ENCODE measurements around the gene PET117. TPM values are rescaled to one million over a fixed set of nuclear protein-coding genes. Genes with fewer than 3 reads are reported as not detected.

Gene PET117
- total RNA-seq, 1 experiment from 2014 or later: 27.5 TPM

DNA sequence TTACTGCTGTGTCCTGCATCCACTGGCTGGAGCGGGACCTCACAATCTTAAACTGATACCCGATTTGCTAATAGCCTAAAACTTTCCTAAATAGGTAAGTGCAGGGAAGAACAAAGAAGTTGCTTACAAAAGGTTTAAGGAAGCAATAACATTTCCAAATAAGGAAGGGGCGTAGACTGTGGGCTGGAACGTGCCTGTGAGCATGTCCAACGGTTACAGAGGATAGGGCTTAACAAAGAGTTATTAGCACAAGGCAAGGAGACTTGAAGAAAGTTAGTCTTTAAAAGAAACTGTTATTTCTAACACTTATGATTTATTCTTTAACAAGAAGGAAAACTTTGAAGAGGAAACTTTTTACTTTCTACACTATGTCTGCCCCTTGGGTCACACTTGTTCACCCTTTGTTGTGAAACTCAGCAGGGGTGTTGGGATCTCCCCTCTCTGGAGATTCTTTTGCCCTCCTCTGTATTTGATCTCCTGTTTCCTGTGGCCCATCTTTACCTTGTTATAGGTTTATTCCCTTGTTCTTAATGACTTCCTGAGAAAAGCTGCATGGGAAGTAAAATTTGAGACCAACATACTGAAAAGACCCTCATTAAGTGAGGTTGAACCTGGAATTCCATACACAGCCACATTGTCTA, 28.7 kb downstream of the PET117 start:
- no peak overlapping the region for H3K4me2 ChIP-seq
- no peaks in the 10 kb centered on the region for H3K4me1 ChIP-seq (replicated peaks; ENCODE audit: insufficient read depth)
- no peak for DNase-seq
- H3F3A ChIP-seq (ENCODE audit: insufficient read depth, low read depth): no peaks in the 10 kb centered on the region; the same call in 1 of the 2 replicates
- BruUV-seq (replicated peaks): no TSS peak
- no peaks in the 10 kb centered on the region for H3K27me3 ChIP-seq (ENCODE audit: insufficient read depth, low read depth)
- H4K20me1 ChIP-seq (ENCODE audit: insufficient read depth): no peaks in the 10 kb centered on the region
- ChIA-PET POLR2A (ENCODE audit: unreplicated experiment) (no interaction called here), CTCF (no interaction called here)
- H3K79me2 ChIP-seq (ENCODE audit: low read depth): peaks cover 6% of the 10 kb centered on the region; the same call in 1 of the 2 replicates
- H3K4me3 ChIP-seq: no peak overlapping the region
- H3K27ac ChIP-seq: no peak overlapping the region
- no peak for TF ChIP-seq EZH2 (IDR thresholded peaks at IDR 0.05; ENCODE audit: low read depth)
- TF ChIP-seq, protein P1, sequence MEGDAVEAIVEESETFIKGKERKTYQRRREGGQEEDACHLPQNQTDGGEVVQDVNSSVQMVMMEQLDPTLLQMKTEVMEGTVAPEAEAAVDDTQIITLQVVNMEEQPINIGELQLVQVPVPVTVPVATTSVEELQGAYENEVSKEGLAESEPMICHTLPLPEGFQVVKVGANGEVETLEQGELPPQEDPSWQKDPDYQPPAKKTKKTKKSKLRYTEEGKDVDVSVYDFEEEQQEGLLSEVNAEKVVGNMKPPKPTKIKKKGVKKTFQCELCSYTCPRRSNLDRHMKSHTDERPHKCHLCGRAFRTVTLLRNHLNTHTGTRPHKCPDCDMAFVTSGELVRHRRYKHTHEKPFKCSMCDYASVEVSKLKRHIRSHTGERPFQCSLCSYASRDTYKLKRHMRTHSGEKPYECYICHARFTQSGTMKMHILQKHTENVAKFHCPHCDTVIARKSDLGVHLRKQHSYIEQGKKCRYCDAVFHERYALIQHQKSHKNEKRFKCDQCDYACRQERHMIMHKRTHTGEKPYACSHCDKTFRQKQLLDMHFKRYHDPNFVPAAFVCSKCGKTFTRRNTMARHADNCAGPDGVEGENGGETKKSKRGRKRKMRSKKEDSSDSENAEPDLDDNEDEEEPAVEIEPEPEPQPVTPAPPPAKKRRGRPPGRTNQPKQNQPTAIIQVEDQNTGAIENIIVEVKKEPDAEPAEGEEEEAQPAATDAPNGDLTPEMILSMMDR (conservative IDR thresholded peaks at IDR 0.05): no peak
- no peaks in the 10 kb centered on the region for H3K9me3 ChIP-seq (ENCODE audit: insufficient read depth, low read depth)
- H3K36me3 ChIP-seq (ENCODE audit: low read depth): 0 out of 2 replicates have a peak, but pooled peaks cover 4% of the 10 kb centered on the region
- no peak overlapping the region for H2AFZ ChIP-seq
- intact Hi-C loops (cut with micrococcal nuclease; ENCODE audit: unreplicated experiment): no loop called here
- H3K9me2 ChIP-seq (ENCODE audit: insufficient read depth): no peaks in the 10 kb centered on the region

DNA sequence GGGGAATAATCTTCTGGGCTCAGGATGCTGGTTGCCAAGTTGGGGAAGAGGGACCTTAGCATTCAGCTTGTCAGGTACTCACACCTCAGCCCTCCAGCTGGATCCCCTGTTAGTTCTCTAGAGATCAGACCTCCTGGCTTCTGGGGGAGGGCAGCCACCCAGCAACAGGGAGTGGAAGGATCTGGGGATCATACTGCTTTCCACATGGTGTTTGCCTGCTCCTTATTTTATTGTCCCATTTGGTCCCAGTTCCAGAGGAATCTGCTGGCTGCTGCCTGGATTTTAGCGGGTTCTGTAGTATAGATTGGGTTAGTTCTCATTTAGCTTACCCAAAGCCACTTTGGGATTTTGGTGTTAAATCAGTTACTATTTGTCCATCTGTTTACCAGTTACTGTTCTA, 29.3 kb downstream of the PET117 start:
- no peaks in the 10 kb centered on the region for H3K9me2 ChIP-seq (ENCODE audit: insufficient read depth)
- no TSS peak for BruUV-seq (replicated peaks)
- no peak for DNase-seq
- ChIA-PET CTCF (no interaction called here), POLR2A (ENCODE audit: unreplicated experiment) (interaction anchor here (0.6 kb wide), 1 partner anchor 597 kb away, joined by 6 read pairs; the partner anchor contains the start of gene DSTN)
- TF ChIP-seq EZH2 (IDR thresholded peaks at IDR 0.05; ENCODE audit: low read depth): no peak
- TF ChIP-seq, protein P1 (conservative IDR thresholded peaks at IDR 0.05): no peak
- 0 out of 2 replicates have a peak, but pooled peaks cover 4% of the 10 kb centered on the region for H3K36me3 ChIP-seq (ENCODE audit: low read depth)
- peaks cover 3% of the 10 kb centered on the region for H3F3A ChIP-seq (ENCODE audit: insufficient read depth, low read depth)
- H3K4me2 ChIP-seq: no peak overlapping the region
- H3K79me2 ChIP-seq (ENCODE audit: low read depth): peaks cover 6% of the 10 kb centered on the region; the same call in 1 of the 2 replicates
- no peak overlapping the region for H3K4me3 ChIP-seq
- no peaks in the 10 kb centered on the region for H3K4me1 ChIP-seq (replicated peaks; ENCODE audit: insufficient read depth)
- no peak overlapping the region for H2AFZ ChIP-seq
- H4K20me1 ChIP-seq (ENCODE audit: insufficient read depth): no peaks in the 10 kb centered on the region
- H3K9me3 ChIP-seq (ENCODE audit: insufficient read depth, low read depth): no peaks in the 10 kb centered on the region
- H3K27ac ChIP-seq: no peak overlapping the region
- intact Hi-C loops (cut with micrococcal nuclease; ENCODE audit: unreplicated experiment): no loop called here
- no peaks in the 10 kb centered on the region for H3K27me3 ChIP-seq (ENCODE audit: insufficient read depth, low read depth)

DNA sequence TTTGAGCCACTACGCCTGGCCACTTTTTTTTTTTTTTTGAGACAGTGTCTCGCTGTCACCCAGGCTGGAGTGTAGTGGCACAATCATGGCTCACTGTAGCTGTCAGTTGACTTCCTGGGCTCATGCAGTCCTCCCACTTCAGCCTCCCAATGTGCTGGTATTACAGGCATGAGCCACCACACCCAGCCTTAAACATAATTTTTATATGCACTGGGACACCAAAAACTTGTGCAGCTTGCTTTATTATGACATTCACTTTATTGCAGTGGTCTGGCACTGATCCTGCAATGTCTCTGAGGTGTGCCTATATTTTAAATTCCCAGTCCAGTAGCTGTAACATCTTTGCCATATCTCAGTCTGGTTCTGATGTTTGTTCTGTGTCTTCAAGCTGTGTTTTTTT, 34.7 kb downstream of the PET117 start:
- POLR2A ChIA-PET (ENCODE audit: unreplicated experiment): no interaction called here
- no peak overlapping the region for H2AFZ ChIP-seq
- no TSS peak for BruUV-seq (replicated peaks)
- no peak overlapping the region for H3K4me2 ChIP-seq
- H3K4me3 ChIP-seq: no peak overlapping the region
- H3K4me1 ChIP-seq (replicated peaks; ENCODE audit: insufficient read depth): no peaks in the 10 kb centered on the region
- peaks cover 3% of the 10 kb centered on the region for H3F3A ChIP-seq (ENCODE audit: insufficient read depth, low read depth)
- no peaks in the 10 kb centered on the region for H3K27me3 ChIP-seq (ENCODE audit: insufficient read depth, low read depth)
- intact Hi-C loops (cut with micrococcal nuclease; ENCODE audit: unreplicated experiment): no loop called here
- H4K20me1 ChIP-seq (ENCODE audit: insufficient read depth): no peaks in the 10 kb centered on the region; the same call in 1 of the 2 replicates
- no peak for TF ChIP-seq EZH2 (IDR thresholded peaks at IDR 0.05; ENCODE audit: low read depth)
- TF ChIP-seq, protein P1 (conservative IDR thresholded peaks at IDR 0.05): no peak
- peaks cover 17% of the 10 kb centered on the region for H3K79me2 ChIP-seq (ENCODE audit: low read depth)
- H3K9me2 ChIP-seq (ENCODE audit: insufficient read depth): no peaks in the 10 kb centered on the region
- no peaks in the 10 kb centered on the region for H3K9me3 ChIP-seq (ENCODE audit: insufficient read depth, low read depth)
- CTCF ChIA-PET: no interaction called here
- peaks cover 8% of the 10 kb centered on the region; the same call in 1 of the 2 replicates for H3K36me3 ChIP-seq (ENCODE audit: low read depth)
- H3K27ac ChIP-seq: no peak overlapping the region
- no peak for DNase-seq

Measured in PC-9 (cell line).